Stimulated activated CD8-positive, alpha-beta memory T cell treated with anti-CD3 and anti-CD28 coated beads, Interleukin-4, amount 100 ng/mL, for 24 hours (primary cell): ENCODE measurements around the gene FUT7.

Source experiments
- DNase-seq: peaks from one replicate; pipeline ENCODE4 v3.0.0-alpha.2; 2020; ENCODE audit warnings: low read depth

FUT7 gene, protein sequence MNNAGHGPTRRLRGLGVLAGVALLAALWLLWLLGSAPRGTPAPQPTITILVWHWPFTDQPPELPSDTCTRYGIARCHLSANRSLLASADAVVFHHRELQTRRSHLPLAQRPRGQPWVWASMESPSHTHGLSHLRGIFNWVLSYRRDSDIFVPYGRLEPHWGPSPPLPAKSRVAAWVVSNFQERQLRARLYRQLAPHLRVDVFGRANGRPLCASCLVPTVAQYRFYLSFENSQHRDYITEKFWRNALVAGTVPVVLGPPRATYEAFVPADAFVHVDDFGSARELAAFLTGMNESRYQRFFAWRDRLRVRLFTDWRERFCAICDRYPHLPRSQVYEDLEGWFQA

DNA sequence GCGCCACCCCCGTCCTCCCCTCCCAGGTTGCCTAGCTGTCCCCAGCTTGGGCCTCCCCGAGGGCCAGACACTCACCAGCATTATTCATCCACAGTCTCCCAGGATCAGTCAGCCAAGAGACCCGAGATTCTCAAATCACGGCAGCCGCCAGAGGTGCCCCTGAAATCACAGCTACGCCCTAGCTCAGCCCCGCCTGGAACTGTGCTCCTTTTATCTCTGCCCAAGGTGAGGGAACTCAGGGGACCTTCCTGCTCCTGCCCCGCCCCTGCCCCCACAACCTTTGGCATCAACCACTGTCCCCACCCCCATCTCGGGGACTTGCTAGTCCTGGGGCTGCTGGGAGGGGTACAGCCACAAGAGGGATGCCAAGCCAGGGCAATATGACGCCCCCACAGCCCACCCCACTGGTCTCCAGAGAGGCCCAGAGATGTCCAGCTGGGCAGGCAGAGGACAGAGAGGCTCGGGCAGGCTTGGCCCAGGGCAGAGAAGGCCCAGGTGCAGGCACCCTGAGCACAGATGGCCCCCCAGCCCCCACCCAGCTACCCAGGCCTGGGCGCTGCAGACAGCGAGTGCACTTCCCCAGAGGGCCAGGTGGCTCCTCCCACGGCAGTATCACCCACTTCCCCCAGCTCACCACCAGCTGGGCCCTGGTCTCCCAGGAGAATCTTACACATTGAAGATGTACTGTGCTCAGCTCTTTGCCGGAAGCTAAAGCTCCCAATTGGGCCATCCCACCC is at the start of gene FUT7:
Gene FUT7, minus strand, starts transcription at position 185 of the 737 bp plus-strand sequence. Its CDS starts 97 bp downstream, at position 88.
- DNase-seq: no peak

DNA sequence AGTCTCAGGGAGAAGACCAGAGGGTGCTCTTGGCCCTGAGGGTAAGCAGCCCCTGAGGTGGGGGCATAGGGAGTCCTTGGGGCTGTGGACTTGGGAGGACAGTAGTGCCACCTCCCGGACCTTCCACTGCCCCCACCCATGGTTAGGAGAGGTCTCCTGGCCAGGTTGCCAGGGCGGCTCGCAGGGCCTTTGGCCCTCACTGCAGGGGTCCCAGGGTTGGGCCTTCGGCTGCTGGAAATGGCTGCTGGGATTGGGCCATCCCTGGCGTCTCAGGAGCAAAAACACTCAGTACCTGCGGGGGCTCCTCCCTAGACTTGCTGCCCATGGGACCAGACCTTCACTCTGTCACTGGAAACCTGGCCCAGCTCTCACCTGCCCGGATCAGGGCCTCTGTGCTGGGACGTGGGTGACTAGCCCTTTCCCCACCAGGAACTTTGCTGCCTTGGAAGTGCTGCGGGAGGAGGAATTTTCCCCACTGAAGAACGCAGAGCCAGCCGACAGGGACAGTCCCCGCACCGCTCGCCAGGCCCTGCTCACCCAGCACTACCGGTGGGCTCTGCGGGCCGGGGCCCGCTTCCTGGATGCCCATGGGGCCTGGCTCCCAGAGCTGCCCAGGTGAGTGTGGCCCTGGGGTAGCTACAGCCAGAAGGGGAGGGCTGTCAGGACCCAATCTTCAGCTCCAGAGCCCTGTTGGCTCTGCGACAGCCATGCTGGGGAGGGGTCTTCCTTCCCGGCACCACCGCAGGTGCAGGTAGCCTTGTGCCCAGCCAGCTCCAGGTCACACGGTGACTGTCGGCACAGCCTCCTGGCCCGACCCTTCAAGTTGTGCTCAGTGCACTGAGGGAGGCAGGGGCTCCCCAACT is 48.6 kb upstream of the FUT7 start:
- no peak for DNase-seq

DNA sequence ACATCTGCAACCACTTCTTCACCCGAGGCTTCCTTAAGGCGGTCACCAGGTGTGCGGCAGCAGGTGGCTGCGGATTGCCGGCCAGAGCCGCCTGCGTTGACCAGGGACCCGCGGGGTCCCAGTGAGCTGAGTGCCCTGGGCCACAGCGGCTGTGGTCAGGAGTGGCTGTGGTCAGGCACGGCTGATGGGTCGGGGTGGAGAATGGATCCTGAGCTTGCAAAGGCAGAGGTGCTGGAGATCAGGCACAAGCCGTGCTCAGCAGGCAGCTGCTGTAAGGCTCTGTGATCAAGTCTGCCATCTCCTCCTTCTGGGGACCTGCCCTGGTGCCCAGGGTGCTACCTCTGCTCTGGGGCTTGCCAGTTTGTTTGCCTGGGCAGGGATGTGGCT is 47.5 kb upstream of the FUT7 start:
- DNase-seq: no peak

DNA sequence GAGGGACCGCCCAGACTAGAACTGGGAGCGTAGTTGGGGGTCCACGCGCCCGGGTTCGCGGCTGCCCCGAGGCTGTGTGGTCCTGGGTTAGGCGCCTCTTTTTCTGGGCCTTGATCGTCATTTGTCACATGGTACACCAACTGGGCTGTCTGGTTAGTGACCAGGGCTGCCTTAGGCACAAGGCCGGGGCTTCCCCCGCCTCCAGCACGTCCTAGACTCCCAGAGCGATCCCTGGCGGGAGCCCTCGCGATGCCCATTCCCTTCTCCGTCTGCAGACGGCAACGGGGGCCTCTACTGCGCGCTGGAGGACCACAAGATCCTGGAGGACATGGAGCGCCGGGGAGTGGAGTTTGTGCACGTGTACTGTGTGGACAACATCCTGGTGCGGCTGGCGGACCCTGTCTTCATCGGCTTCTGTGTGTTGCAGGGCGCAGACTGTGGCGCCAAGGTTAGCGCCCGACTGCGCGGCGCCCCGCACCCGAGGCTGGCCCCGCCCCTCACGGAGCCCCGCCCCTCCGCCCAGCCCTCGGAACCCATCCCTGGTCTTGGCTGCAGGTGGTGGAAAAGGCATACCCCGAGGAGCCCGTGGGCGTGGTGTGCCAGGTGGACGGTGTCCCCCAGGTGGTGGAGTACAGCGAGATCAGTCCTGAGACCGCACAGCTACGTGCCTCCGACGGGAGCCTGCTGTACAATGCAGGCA is 47.0 kb upstream of the FUT7 start:
- DNase-seq: no peak

DNA sequence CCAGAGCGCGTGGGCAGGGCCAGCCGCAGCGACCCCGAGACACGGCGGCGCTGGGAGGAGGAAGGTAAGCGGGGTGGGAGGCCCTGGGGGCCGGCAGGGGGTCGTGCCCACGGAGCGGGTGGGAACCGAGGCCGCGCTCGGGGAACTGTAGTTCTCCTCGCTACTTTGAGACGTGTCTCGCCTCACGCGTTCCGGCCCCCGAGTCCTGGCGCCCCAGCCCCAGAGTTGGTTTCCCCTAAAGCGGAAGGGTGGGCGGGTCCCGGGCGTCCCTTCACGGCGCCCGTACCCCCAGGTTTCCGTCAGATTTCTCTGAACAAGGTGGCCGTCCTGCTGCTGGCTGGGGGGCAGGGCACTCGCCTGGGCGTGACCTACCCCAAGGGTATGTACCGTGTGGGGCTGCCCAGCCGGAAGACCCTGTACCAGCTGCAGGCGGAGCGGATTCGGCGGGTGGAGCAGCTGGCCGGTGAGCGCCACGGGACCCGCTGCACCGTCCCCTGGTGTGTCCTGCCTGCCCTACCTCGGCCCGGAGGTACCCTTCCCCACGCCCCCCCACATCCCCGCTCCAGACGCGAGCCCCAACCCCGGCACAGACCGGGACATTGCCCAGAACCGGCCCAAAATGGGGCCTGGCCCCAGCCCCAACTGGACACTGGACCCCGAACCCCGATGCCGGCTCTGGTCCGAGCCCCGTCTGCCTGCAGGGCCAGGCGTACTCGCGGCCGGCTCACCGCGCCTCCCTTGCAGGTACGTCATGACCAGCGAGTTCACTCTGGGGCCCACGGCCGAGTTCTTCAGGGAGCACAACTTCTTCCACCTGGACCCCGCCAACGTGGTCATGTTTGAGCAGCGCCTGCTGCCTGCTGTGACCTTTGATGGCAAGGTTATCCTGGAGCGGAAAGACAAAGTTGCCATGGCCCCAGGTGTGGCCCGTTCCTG is 46.1 kb upstream of the FUT7 start:
- peak; percentile 38 for DNase-seq

DNA sequence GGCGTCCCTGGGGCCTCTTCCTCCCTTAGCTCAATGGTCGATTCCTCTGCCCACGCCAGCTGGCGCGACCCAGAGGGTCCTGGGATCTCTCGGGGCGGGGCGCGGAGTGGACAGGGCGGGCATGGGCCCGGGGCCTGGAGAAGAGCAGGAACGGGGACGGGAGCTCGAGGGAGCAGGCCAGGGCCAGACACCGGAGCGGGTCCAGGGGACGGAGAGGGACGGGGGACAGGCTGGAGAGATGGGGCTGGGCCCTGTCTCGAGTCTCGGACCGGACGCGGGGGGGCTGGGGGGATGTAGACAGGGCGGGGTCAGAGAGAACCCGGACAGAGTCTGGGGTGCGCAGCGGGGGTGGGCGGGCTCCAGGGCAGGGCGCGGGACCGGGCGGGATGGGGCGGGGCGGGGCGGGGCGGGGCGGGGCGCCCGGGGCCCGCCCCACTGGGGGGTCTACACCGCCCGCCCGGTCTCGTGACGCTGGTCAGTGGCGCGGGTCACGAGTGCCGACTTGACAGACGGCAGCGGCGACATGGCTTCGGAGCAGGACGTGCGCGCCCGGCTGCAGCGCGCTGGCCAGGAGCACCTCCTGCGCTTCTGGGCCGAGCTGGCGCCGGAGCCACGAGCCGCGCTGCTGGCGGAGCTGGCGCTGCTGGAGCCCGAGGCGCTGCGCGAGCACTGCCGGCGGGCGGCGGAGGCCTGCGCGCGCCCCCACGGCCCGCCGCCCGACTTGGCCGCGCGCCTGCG is 45.3 kb upstream of the FUT7 start, which contains the start of gene UAP1L1:
Gene UAP1L1, plus strand, starts transcription at position 508 of the 738 bp plus-strand sequence. Its CDS starts 16 bp downstream, at position 524.
- DNase-seq: peak; percentile 30

DNA sequence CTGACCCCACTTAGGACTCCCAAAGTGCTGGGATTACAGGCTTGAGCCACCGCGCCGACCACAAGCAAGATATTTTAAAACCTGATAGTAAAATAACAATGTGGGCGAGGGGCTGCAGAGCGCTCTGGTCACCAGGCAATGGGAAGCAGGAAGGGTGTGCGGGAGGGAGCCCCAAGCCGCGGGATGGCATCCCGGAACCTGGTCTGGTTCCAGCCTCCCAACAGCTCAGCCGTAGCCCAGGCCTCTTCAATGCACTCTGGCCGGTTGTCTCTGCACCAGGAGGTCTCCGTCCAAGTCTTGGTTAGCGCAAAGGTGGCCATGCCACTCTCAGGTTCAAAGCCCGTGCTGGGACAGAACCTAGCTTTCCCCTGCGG is 44.7 kb upstream of the FUT7 start:
- DNase-seq: no peak

DNA sequence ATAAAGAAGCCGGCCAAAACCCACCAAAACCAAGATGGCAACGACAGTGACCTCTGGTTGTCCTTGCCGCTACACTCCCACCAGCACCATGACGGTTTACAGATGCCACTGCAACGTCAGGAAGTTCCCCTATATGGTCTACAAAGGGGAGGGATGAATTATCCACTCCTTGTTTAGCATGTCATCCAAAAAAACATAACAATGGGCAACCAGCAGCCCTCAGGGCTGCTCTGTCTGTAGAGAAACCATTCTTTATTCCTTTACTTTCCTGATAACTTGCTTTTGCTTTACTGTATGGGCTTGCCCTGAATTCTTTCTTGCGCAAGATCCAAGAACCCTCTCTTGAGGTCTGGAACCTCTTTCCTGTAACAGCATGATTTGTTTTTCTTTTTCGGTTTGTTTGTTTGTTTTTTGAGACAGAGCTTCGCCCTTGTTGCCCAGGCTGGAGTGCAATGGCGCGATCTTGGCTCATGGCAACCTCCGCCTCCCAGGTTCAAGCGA is 43.4 kb upstream of the FUT7 start:
- DNase-seq: no peak

DNA sequence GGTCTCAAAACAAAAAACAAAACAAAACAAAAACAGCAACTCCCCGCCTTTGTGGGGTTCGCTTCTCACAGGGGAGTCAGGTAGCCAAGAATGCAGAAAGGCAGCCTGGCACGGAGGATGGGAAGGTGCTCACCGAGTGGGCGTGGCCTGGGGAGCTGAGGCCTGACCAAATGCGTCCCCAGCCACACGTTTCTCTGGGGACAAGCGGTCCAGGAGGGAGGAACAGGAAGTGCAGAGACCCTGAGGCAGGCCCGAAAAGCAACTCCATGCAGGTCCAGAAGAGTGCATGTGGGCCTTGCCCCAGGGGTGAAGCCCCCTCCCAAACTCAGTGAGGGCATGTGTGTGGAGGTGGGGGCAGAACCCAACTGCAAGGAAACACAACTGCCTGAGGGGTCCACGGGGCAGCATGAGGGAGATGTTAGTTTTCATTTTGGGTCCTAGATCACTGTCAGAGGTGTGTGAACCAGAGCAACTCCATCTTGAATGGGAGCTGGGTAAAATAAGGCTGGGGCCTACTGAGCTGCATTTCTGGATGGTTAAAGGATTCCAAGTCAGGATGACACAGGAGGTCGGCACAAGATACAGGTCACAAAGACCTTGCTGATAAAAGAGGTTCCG is 42.9 kb upstream of the FUT7 start:
- no peak for DNase-seq

DNA sequence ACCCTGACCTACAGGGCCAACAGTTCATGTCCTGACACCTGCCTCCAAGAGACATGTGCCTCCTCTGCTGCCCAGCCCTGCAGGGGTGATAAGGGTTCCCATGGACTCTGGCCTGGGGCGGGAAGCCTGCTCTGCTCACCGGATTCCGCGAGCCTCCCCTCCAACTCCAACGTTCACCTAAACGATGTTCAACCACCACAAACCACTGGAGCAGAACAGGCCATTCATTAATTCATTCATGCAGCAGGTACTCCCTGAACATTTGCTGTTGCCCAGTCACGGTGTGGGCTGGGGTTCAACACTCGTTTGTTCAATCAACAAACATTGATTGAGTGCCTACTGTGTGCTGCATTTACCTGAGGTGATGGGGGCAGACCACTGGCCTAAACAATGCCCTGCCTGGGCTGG is 42.1 kb upstream of the FUT7 start:
- no peak for DNase-seq

DNA sequence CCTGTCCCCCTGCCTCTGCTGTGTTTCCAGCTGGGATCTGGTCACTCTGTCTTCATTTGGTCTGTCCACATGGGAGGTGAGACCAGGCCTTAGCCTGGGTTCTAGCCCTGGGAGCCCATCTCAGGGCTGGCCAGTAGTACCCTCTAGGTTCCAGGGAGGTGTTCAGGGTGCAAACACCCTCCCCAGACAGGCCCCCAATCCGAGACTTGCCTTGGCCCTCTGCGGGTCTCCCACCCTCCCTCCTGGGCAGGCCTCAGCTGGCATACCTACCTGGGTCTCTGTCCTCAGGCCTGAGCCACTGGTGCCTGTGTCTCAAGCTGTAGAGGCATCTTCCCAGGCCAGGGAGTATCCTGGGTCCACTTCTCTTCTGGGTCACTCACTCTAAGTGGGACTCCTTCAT is 39.4 kb upstream of the FUT7 start:
- no peak for DNase-seq

DNA sequence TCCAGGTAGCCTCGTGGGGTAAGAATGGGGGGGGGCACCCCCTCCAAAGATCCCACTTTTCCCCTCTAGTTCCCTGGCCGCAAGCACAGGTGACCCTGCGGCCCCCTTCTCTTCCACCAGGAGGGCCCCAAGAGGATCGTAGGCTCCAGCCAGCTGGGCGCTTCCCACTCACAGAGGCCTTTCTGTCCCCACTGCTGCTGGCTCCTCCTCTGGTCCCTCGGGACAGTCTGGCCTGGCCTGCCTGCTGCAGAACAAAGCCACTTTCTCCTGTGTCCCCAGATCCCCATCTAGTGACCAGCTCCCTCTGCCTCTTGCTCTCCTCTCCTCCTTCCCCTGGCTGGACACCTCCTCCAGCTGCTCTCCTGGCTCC is 39.0 kb upstream of the FUT7 start:
- DNase-seq: no peak

DNA sequence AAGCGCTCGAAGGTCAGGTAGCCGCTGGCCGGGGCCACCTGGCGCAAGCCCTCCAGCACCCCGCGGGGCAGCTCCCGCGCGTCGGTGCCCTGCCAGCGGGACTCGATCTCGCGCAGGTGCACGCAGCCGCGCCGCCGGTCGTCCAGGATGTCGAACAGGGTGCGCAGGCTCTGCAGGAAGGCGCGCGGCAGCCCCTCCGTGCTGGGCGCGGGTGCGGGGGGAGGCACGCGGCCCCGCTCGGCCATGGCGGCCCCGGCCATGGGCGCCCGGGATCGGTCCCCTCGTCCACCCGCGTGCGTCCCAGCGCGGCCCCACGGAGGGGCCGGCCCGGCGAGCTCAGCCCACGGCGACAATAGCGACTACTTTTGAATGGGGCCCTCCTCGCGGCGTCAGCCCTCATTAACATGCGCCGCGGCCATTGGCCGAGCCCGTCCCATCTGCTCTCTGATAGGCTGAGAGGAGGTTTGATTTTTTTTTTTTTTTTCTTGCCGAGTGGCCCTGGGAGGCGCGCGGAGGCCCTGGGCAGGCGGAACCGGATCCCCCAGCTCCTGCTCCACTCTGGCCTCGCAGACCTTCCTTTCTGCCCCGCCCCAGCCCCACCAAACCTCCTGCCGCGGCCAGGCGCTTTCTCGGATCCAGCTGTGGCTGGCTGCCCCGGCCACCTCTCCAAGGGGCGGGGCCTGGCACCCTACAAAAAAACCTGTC is 38.5 kb upstream of the FUT7 start, which contains the start of gene SAPCD2:
Gene SAPCD2, minus strand, starts transcription at position 357 of the 705 bp plus-strand sequence. Its CDS starts 97 bp downstream, at position 260.
- DNase-seq: peak; percentile 74

DNA sequence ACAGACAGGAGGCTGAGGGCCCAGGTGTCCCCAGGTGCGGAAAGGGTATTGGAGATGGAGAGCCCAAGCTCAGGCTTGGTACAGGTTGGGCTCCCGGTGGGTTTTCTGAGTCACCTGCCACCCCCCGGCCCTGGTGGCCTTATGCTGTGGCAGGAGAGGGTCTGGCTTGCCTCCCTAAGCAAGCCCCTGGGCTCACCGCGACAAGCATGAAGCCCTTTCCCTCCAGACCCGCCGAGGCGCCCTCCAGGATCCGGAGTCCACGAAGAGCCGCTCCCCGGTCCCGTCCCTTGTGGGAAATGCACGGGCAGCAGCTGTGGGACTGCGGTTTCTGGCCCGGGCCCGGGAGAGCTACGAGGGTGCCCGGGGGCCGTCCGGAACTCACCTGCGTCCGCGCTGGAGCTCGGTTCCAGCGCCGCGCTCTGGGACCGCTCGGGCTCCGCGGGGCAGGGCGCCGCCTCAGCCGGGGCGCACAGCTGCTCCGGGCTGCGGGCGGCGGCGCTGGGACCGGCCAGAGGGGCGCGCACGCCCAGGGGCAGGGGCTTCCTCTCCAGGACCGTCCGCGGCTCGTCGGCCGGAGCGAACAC is 37.7 kb upstream of the FUT7 start:
- no peak for DNase-seq

DNA sequence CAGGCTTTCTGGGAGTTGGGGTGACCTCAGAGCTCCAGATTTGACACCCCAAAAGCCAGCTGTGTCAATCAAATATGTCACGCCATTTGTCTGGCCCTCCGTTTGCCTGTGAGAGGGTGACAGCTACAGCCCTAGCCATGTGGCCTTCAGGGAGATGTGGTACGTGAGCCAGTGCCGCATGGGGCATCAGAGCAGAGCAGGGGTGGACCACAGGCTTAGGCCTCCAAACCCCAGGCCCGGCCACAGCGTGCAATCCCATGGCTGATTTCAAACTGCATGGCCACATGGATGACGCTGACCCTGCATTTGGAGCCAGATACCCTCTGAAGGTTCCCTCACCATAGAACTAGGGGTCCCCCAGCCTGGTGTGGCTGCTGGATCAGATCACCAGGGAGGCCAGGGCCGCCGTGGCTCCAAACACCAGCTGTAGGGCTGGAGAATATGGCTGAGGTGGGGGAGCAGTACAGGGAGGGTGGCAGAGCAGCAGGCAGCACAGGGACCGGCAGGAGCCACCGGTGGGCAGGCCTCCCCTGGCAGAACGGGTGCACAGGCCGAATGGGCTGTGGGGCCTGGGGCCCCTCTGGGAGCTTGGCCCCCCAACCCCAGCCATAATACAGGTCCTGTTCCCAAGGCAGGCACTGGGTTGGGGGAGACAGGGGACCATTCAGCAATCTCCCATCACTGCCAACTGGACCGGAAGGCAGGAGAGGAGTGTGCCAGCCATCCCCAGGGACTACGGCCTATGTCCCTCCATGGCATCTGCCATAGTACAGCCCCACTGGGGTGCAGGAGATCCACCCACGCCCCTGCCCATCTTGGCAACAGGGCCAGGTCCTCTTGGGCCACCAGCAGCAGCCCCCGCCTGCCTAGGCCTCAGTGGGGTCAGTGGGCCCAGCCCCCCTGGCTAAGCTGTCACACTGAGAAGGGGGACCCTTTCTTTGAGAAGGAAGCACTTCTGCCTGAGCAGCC is 36.9 kb upstream of the FUT7 start:
- DNase-seq: no peak

DNA sequence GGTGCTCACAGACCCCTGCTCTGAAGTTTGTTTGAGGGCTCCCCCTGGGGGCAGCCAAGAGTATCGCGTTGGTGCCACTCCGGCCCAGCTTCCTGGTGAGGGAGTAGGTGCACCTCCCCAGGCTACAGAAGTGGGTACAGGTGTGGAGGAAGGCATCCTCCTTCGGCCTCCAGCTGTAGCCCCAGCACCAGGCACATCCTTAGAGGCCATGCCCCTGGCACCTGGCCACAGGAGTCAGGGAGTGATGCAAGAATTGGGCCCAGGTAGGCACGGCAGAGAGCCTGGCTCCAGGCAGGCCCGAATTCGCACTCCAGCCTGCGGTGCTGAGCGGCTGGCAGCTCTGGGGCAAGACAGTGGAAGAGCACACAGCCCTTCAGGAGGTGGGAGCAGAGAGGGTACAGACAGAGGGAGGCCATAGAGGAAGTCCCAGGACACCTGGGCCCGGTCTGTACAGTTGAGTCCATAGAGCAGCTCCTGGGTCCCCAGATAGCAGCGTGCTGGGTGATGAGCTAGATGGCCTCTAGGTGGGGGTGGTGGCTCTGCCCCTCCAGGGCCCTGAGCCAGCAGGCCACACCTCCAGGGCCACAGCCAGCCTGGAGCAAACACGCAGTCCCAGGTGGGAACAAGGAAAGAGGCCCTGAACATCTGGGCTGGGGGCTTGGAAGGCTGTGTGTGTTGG is 36.1 kb upstream of the FUT7 start:
- peak; percentile 75 for DNase-seq
